A549 (cell line): ENCODE data around the gene ENOX2. TPM values are rescaled to one million over a fixed set of nuclear protein-coding genes. Genes with fewer than 3 reads are reported as not detected.

Experiments
- ATAC-seq, 2 experiments: fragments of 200-7000 bp in 1 of 2; fragments of >200 bp in 1 of 2; cut with Nextera tagmentation in 1 of 2; cut with Tn5 transposase in 1 of 2; 3 replicates each; pipeline versions ENCODE4 v1.8.0 to v1.9.1; 2018 to 2020; ENCODE audit warnings: mild to moderate bottlenecking in 1 of 2, moderate library complexity in 1 of 2
- CTCF ChIA-PET: fragments of 300-600 bp; sonication (Branson Sonifier 250); formaldehyde crosslinking; extraction: SDS; loops from one replicate; lab custom pipeline; 2021; ENCODE audit warnings: antibody characterized with exemption, inconsistent platforms; lab: Yijun Ruan, JAX
- POLR2A ChIA-PET: fragments of 350-600 bp; formaldehyde crosslinking; extraction: SDS; loops from one replicate; lab custom pipeline; 2021; ENCODE audit warnings: antibody characterized with exemption, inconsistent platforms; lab: Yijun Ruan, JAX
- DNase-seq, 2 experiments: peaks; one replicate each; pipeline versions ENCODE4 v3.0.0 to v3.0.0-alpha.2; 2011 to 2016; ENCODE audit warnings: low read depth in 1 of 2, low spot score in 1 of 2
- FAIRE-seq: peaks from 2 replicates; lab custom pipeline; 2011; peaks lifted over from hg19 to GRCh38; lab: Jason Lieb, UNC
- H3K27ac ChIP-seq, 2 experiments: fragments of >200 bp; sonication (Bioruptor Twin); formaldehyde crosslinking; 3 replicates each; pipeline ENCODE4 v1.5.1; 2016 to 2017
- H3K4me1 ChIP-seq: fragments of >200 bp; sonication (Bioruptor Twin); formaldehyde crosslinking; 3 replicates; pipeline ENCODE4 v1.6.1; 2016
- H3K4me2 ChIP-seq: fragments of >200 bp; sonication (Bioruptor Twin); formaldehyde crosslinking; 3 replicates; pipeline ENCODE4 v1.6.1; 2016
- H3K4me3 ChIP-seq: fragments of >200 bp; sonication (Bioruptor Twin); formaldehyde crosslinking; 3 replicates; pipeline ENCODE4 v1.5.1; 2016
- H3K9me3 ChIP-seq: fragments of >200 bp; sonication (Bioruptor Twin); formaldehyde crosslinking; 3 replicates; pipeline ENCODE4 v1.6.1; 2016
- CBX8 ChIP-seq: fragments of 200-600 bp; sonication (generic); IDR thresholded peaks from 2 replicates; pipeline ENCODE4 v1.6.1; 2016
- CEBPB ChIP-seq, 2 experiments: fragments of >200 bp in 1 of 2; sonication (Bioruptor Twin) in 1 of 2; formaldehyde crosslinking in 1 of 2; IDR thresholded peaks; 2 replicates each; pipeline ENCODE4 v1.6.1; 2012 to 2016
- EHMT2 ChIP-seq: fragments of 200-600 bp; sonication (generic); IDR thresholded peaks from 2 replicates; pipeline ENCODE4 v1.6.1; 2016; ENCODE audit warnings: antibody characterized with exemption, low read depth, mild to moderate bottlenecking, moderate library complexity
- FOSL2 ChIP-seq, 2 experiments: fragments of 450-650 bp in 1 of 2; fragments of >200 bp in 1 of 2; sonication (Bioruptor Twin) in 1 of 2; formaldehyde crosslinking; IDR thresholded peaks; 2 replicates each; pipeline versions ENCODE4 v1.5.0 to v1.6.1; 2016 to 2020; ENCODE audit warnings: mild to moderate bottlenecking in 1 of 2, moderate library complexity in 1 of 2
- HEYL ChIP-seq: fragments of 250-450 bp; sonication (Bioruptor Pico); IDR thresholded peaks from 2 replicates; pipeline ENCODE4 v1.8.0; 2021; ENCODE audit warnings: mild to moderate bottlenecking, moderate library complexity
- HOXB5 ChIP-seq: fragments of 250-450 bp; sonication (Bioruptor Pico); IDR thresholded peaks from 2 replicates; pipeline ENCODE4 v1.5.0; 2020; ENCODE audit warnings: mild to moderate bottlenecking, moderate library complexity
- JUN ChIP-seq, 2 experiments: fragments of >200 bp; sonication (Bioruptor Twin); formaldehyde crosslinking; IDR thresholded peaks; 2 replicates in 1 of 2; 3 replicates in 1 of 2; pipeline ENCODE4 v1.6.1; 2016 to 2017
- KDM5A ChIP-seq: fragments of 200-600 bp; sonication (generic); IDR thresholded peaks from 2 replicates; pipeline ENCODE4 v1.6.1; 2016; ENCODE audit warnings: antibody characterized with exemption, mild to moderate bottlenecking
- MAFK ChIP-seq: fragments of 450-650 bp; IDR thresholded peaks from 2 replicates; pipeline ENCODE4 v1.6.1; 2014; ENCODE audit not compliant: partially characterized antibody
- MAZ ChIP-seq: fragments of 150-350 bp; IDR thresholded peaks from 2 replicates; pipeline ENCODE4 v1.6.1; 2014; ENCODE audit warnings: antibody characterized with exemption, low read depth, low read length, borderline replicate concordance
- RNF2 ChIP-seq: fragments of 200-600 bp; sonication (generic); IDR thresholded peaks from 2 replicates; pipeline ENCODE4 v1.6.1; 2016; ENCODE audit warnings: low read depth, mild to moderate bottlenecking, antibody characterized with exemption, moderate library complexity, borderline replicate concordance
- SMC3 ChIP-seq: fragments of >200 bp; sonication (Bioruptor Twin); formaldehyde crosslinking; IDR thresholded peaks from 3 replicates; pipeline ENCODE4 v1.6.1; 2018; ENCODE audit warnings: inconsistent platforms
- TP53 ChIP-seq: fragments of 250-450 bp; sonication (Bioruptor Pico); IDR thresholded peaks from 2 replicates; pipeline ENCODE4 v1.5.0; 2021; ENCODE audit warnings: mild to moderate bottlenecking, moderate library complexity
- ZNF302 ChIP-seq: fragments of 250-450 bp; sonication (Bioruptor Pico); IDR thresholded peaks from 2 replicates; pipeline ENCODE4 v1.9.0; 2021; ENCODE audit warnings: inconsistent platforms, mild to moderate bottlenecking, moderate library complexity
- WGBS: methylation state at CpG from one replicate; pipeline ENCODE4 v1.1.6; 2017; ENCODE audit errors: missing lambda C conversion rate; 5-methylcytosine and 5-hydroxymethylcytosine counted together
- polyA plus RNA-seq, 4 experiments: library from polyadenylated mRNA; depleted of rRNA in 3 of 4; stranded (reverse); fragments of >200 nt; fragmentation: RNase III in 1 of 4; extraction: RNeasy Plus Mini Kit Qiagen cat#74134 plus additional on column Dnase treatment in 1 of 4; gene quantifications; 2 replicates in 3 of 4; 3 replicates in 1 of 4; pipeline ENCODE4 v1.2.3, GENCODE V29; 2011 to 2017
- TF ChIP-seq, protein P1 (sequence below): fragments of 450-650 bp; IDR thresholded peaks from 2 replicates; pipeline ENCODE4 v1.6.1; 2014; ENCODE audit warnings: antibody characterized with exemption
- TF ChIP-seq, protein P2 (sequence below): fragments of 200-600 bp; sonication (generic); IDR thresholded peaks from 2 replicates; pipeline ENCODE4 v1.6.1; 2016; ENCODE audit warnings: antibody characterized with exemption, mild to moderate bottlenecking, moderate library complexity
- TF ChIP-seq, protein P3 (sequence below): IDR thresholded peaks from 2 replicates; pipeline ENCODE4 v1.6.1; 2012; ENCODE audit warnings: low read depth, borderline replicate concordance
- TF ChIP-seq, protein P4 (sequence below): fragments of 250-450 bp; sonication (Bioruptor Pico); IDR thresholded peaks from 2 replicates; pipeline ENCODE4 v1.5.0; 2021; ENCODE audit warnings: mild to moderate bottlenecking, moderate library complexity, borderline replicate concordance

Gene ENOX2
- polyA plus RNA-seq, 2 of the 4 experiments (the other 2 are of a cell fraction), result 10.3 to 35.5 TPM

DNA sequence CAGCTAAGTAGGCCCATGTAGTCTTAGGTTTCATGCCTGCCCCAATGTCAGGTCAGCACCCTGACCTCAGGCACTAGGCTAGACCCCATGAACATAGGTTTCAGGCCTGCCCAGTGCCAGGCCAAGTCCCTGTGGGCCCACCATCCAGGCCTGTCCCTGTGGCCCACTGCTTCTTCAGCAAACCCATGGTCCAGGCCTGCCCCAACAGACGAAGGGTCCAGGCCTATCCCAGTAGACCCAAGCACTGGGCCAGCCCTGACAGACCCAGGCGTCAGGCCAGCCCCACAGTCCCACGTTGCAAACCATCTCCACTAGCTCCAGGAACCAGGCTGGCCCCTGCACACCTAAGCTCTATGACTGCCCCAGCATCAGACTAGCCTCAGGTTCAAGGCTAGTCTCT lies 92.4 kb downstream of the ENOX2 start:
- TF ChIP-seq MAFK (no peak), ZNF302 (CRISPR knock-in tag) (no peak), HEYL (CRISPR knock-in tag) (no peak), CEBPB (IDR thresholded peaks at IDR 0.05) (no peak)
- TF ChIP-seq, protein P1, sequence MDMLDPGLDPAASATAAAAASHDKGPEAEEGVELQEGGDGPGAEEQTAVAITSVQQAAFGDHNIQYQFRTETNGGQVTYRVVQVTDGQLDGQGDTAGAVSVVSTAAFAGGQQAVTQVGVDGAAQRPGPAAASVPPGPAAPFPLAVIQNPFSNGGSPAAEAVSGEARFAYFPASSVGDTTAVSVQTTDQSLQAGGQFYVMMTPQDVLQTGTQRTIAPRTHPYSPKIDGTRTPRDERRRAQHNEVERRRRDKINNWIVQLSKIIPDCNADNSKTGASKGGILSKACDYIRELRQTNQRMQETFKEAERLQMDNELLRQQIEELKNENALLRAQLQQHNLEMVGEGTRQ, result no peak
- TF ChIP-seq, protein P2, sequence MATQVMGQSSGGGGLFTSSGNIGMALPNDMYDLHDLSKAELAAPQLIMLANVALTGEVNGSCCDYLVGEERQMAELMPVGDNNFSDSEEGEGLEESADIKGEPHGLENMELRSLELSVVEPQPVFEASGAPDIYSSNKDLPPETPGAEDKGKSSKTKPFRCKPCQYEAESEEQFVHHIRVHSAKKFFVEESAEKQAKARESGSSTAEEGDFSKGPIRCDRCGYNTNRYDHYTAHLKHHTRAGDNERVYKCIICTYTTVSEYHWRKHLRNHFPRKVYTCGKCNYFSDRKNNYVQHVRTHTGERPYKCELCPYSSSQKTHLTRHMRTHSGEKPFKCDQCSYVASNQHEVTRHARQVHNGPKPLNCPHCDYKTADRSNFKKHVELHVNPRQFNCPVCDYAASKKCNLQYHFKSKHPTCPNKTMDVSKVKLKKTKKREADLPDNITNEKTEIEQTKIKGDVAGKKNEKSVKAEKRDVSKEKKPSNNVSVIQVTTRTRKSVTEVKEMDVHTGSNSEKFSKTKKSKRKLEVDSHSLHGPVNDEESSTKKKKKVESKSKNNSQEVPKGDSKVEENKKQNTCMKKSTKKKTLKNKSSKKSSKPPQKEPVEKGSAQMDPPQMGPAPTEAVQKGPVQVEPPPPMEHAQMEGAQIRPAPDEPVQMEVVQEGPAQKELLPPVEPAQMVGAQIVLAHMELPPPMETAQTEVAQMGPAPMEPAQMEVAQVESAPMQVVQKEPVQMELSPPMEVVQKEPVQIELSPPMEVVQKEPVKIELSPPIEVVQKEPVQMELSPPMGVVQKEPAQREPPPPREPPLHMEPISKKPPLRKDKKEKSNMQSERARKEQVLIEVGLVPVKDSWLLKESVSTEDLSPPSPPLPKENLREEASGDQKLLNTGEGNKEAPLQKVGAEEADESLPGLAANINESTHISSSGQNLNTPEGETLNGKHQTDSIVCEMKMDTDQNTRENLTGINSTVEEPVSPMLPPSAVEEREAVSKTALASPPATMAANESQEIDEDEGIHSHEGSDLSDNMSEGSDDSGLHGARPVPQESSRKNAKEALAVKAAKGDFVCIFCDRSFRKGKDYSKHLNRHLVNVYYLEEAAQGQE, result no peak
- no peak overlapping the region for H3K4me2 ChIP-seq
- no CpG with 5 or more reads among the region's 3 CpGs for WGBS
- no peaks in the 10 kb centered on the region for H3K4me1 ChIP-seq
- ChIA-PET CTCF (no interaction called here), POLR2A (no interaction called here)
- H3K9me3 ChIP-seq, result no peaks in the 10 kb centered on the region
- no peak for DNase-seq
- H3K27ac ChIP-seq, result no peak overlapping the region
- no peak for ATAC-seq
- no peak for FAIRE-seq
- H3K4me3 ChIP-seq, result no peak overlapping the region

DNA sequence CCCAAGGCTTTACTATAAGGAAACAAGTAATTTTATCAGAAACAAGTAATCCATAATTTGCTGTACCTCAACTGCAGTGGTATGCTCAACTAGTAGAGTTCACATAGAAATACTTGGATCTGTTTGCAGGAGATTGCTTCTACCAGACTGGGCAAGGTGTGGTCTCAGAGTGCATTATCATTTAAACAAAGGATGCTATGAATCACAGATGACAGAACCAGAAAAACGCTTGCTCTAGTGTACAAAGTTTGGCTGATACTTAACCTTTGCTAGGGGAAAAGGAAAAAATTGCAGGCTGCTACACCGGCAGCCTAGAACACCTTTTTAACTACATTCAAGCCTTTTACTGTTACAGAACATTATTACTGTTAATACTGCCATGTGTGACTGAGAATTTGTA lies 97.1 kb downstream of the ENOX2 start:
- Histone ChIP-seq H3K4me2 (no peak overlapping the region), H3K9me3 (no peaks in the 10 kb centered on the region), H3K4me1 (no peaks in the 10 kb centered on the region), H3K27ac (no peak overlapping the region), H3K4me3 (no peak overlapping the region)
- no peak for ATAC-seq
- TF ChIP-seq, protein P3, sequence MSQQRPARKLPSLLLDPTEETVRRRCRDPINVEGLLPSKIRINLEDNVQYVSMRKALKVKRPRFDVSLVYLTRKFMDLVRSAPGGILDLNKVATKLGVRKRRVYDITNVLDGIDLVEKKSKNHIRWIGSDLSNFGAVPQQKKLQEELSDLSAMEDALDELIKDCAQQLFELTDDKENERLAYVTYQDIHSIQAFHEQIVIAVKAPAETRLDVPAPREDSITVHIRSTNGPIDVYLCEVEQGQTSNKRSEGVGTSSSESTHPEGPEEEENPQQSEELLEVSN, result no peak
- TF ChIP-seq RNF2 (no peak), ZNF302 (CRISPR knock-in tag) (no peak), MAZ (no peak), KDM5A (no peak), EHMT2 (no peak), HEYL (CRISPR knock-in tag) (no peak), JUN (IDR thresholded peaks at IDR 0.05) (no peak), HOXB5 (CRISPR knock-in tag) (no peak), FOSL2 (IDR thresholded peaks at IDR 0.05) (no peak), FOSL2 (CRISPR knock-in tag; IDR thresholded peaks at IDR 0.05) (no peak), CBX8 (no peak), SMC3 (no peak), TP53 (CRISPR knock-in tag) (no peak)
- TF ChIP-seq, protein P1, result no peak
- TF ChIP-seq, protein P4, sequence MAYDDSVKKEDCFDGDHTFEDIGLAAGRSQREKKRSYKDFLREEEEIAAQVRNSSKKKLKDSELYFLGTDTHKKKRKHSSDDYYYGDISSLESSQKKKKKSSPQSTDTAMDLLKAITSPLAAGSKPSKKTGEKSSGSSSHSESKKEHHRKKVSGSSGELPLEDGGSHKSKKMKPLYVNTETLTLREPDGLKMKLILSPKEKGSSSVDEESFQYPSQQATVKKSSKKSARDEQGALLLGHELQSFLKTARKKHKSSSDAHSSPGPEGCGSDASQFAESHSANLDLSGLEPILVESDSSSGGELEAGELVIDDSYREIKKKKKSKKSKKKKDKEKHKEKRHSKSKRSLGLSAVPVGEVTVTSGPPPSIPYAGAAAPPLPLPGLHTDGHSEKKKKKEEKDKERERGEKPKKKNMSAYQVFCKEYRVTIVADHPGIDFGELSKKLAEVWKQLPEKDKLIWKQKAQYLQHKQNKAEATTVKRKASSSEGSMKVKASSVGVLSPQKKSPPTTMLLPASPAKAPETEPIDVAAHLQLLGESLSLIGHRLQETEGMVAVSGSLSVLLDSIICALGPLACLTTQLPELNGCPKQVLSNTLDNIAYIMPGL (CRISPR knock-in tag), result no peak
- DNase-seq, result no peak
- ChIA-PET CTCF (no interaction called here), POLR2A (no interaction called here)
- 43% methylated on average over 2 of the region's 2 CpGs for WGBS
- no peak for FAIRE-seq
